Testis (tissue), 3 donors: ENCODE data around the gene HLA-E. TPM values are rescaled to one million over a fixed set of nuclear protein-coding genes. Genes with fewer than 3 reads are reported as not detected.

ENCODE experiments used
- DNase-seq: peaks from one replicate; pipeline ENCODE4 v3.0.0-alpha.2; 2019
- H3K27ac ChIP-seq, 2 donors: fragments of 200-600 bp; sonication (generic); one replicate each; pipeline ENCODE4 v1.5.1; 2019
- H3K27me3 ChIP-seq: fragments of 200-600 bp; sonication (generic); one replicate; pipeline ENCODE4 v1.5.1; 2019
- H3K36me3 ChIP-seq: fragments of 200-600 bp; sonication (generic); one replicate; pipeline ENCODE4 v1.5.1; 2017; ENCODE audit warnings: low read depth; ENCODE audit errors: missing control alignments
- H3K4me1 ChIP-seq: fragments of 200-600 bp; sonication (generic); one replicate; pipeline ENCODE4 v1.5.1; 2019
- H3K4me3 ChIP-seq, 2 donors: fragments of 200-600 bp; sonication (generic); one replicate each; pipeline ENCODE4 v1.5.1; 2017 to 2019
- H3K9me3 ChIP-seq: fragments of 200-600 bp; sonication (generic); one replicate; pipeline ENCODE4 v1.5.1; 2017
- POLR2A ChIP-seq: fragments of 450-650 bp; IDR thresholded peaks from one replicate; pipeline ENCODE4 v1.6.1; 2017; ENCODE audit warnings: antibody characterized with exemption, mild to moderate bottlenecking, moderate library complexity
- WGBS, 2 donors: methylation state at CpG; one replicate each; pipeline ENCODE4 v1.1.5; 2018; 5-methylcytosine and 5-hydroxymethylcytosine counted together
- intact Hi-C: fragments of 100-400 bp; cut with DNase I; formaldehyde crosslinking; loops from one replicate; pipeline ENCODE4 v1.15.1; 2023; ENCODE audit warnings: low total_unique reads
- polyA plus RNA-seq: library from polyadenylated mRNA; stranded (reverse); fragments of 350-450 nt; fragmentation: Illumina TruSeq; extraction: RNeasy Lipid Tissue Mini Kit (QIAGEN cat#74804); gene quantifications from one replicate; pipeline ENCODE4 v1.2.3, GENCODE V29; 2014; ENCODE audit warnings: low read depth, low replicate concordance; ENCODE audit not compliant: insufficient read depth
- total RNA-seq, 2 donors: library from RNA; depleted of rRNA; stranded (reverse); fragments of >200 nt; gene quantifications; one replicate each; pipeline ENCODE4 v1.2.3, GENCODE V29; 2016
- TF ChIP-seq, protein P1 (sequence below), 3 experiments: fragments of 450-650 bp in 2 of 3; fragments of 200-600 bp in 1 of 3; sonication (generic) in 1 of 3; IDR thresholded peaks; one replicate each; pipeline ENCODE4 v1.5.1; 2016 to 2019; ENCODE audit warnings: antibody characterized with exemption in 3 of 3, mild to moderate bottlenecking in 2 of 3, moderate library complexity in 1 of 3

The HLA-E gene
- total and polyA plus RNA-seq, 3 donors from 2014 or later, result 90.2 to 253 (median 145) TPM

DNA sequence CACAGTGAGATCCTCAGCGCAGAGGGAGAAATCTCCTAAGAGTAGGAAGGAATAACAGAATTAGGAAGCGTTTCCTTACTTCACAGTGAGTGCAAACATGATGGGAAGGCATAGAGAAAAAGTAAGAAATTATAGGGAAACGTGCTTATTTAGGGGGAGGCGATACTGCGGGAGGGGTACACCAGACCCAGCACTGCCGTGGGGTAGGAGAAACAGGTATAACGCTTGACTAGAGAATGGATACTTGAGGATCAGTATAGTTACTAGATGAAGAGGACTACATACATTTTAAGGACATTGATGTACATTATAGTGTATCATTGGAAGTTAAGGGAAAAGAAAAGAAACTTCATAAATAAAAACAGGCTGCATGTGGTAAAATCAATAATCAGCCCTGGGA is 26.8 kb upstream of the HLA-E start:
- Histone ChIP-seq H3K4me3 (no peak overlapping the region), H3K9me3 (no peaks in the 10 kb centered on the region), H3K4me1 (peaks cover 11% of the 10 kb centered on the region), H3K36me3 (no peaks in the 10 kb centered on the region), H3K27ac (no peak overlapping the region), H3K27me3 (no peaks in the 10 kb centered on the region)
- WGBS, 2 donors, result 44 to 55% methylated on average over 7 of the region's 7 CpGs
- TF ChIP-seq, protein P1, sequence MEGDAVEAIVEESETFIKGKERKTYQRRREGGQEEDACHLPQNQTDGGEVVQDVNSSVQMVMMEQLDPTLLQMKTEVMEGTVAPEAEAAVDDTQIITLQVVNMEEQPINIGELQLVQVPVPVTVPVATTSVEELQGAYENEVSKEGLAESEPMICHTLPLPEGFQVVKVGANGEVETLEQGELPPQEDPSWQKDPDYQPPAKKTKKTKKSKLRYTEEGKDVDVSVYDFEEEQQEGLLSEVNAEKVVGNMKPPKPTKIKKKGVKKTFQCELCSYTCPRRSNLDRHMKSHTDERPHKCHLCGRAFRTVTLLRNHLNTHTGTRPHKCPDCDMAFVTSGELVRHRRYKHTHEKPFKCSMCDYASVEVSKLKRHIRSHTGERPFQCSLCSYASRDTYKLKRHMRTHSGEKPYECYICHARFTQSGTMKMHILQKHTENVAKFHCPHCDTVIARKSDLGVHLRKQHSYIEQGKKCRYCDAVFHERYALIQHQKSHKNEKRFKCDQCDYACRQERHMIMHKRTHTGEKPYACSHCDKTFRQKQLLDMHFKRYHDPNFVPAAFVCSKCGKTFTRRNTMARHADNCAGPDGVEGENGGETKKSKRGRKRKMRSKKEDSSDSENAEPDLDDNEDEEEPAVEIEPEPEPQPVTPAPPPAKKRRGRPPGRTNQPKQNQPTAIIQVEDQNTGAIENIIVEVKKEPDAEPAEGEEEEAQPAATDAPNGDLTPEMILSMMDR (IDR thresholded peaks at IDR 0.05), result no peak
- no peak for TF ChIP-seq POLR2A
- intact Hi-C loops, result no loop called here
- no peak for DNase-seq

GRCh38 chr6:30463242-30463641 is 26.1 kb upstream of the HLA-E start:
- WGBS, 2 donors, result 33 to 36% methylated on average over 9 of the region's 9 CpGs
- H3K27me3 ChIP-seq, result no peaks in the 10 kb centered on the region
- H3K4me1 ChIP-seq, result peaks cover 11% of the 10 kb centered on the region
- H3K27ac ChIP-seq, result no peak overlapping the region
- intact Hi-C loops, result no loop called here
- TF ChIP-seq, protein P1 (IDR thresholded peaks at IDR 0.05), result no peak
- TF ChIP-seq POLR2A, result no peak
- no peak overlapping the region for H3K4me3 ChIP-seq
- no peaks in the 10 kb centered on the region for H3K36me3 ChIP-seq
- DNase-seq, result no peak
- H3K9me3 ChIP-seq, result no peaks in the 10 kb centered on the region

GRCh38 chr6:30463651-30464618 is 25.4 kb upstream of the HLA-E start:
- Histone ChIP-seq H3K27me3 (no peaks in the 10 kb centered on the region), H3K9me3 (no peaks in the 10 kb centered on the region), H3K4me3 (peak overlapping the region in 1 of 2 donors; percentile 2), H3K4me1 (peaks cover 11% of the 10 kb centered on the region), H3K36me3 (no peaks in the 10 kb centered on the region), H3K27ac (no peak overlapping the region)
- intact Hi-C loops, result no loop called here
- no peak for DNase-seq
- WGBS, 2 donors, result 6 to 7% methylated on average over 35 to 54 of the region's 64 CpGs
- no peak for TF ChIP-seq POLR2A
- TF ChIP-seq, protein P1 (IDR thresholded peaks at IDR 0.05), result no peak

DNA sequence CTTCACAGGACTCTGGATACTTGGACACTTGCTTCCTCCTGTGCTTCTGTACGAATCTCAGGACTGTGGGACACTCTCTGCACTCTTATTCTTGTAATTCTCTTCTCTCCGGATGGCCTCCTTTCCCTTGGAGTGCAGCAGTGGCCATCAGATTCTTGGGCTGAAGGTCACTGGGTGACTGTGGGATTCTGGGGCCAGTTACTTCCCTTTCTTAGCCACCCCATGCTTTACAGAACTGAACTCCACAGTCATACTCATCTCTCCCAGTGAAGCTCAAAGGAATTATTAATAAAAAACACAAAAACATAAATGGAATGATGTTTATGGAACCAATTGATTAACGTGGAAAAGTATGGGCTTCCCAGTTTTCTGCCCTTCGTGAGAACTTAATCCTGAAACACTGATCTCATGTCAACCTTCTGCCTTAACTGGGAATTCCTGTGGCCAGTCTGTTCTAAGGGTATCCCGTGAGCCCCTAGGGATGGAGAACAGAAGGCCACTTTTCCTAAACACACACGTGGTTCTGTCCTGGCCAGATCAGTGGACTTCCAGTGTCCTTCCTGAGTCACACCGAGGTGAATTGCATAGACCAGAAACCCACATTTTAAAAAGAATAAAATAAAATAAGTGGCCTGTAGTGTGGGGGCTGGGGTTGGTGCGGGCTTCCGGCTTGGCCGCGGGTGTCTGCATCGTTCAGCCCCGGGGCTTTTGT is 23.6 kb upstream of the HLA-E start:
- H3K4me3 ChIP-seq, result peak overlapping the region in 1 of 2 donors; percentile 57
- H3K36me3 ChIP-seq, result no peaks in the 10 kb centered on the region
- no peak for TF ChIP-seq POLR2A
- TF ChIP-seq, protein P1 (IDR thresholded peaks at IDR 0.05), result no peak
- H3K4me1 ChIP-seq, result peaks cover 11% of the 10 kb centered on the region
- H3K9me3 ChIP-seq, result no peaks in the 10 kb centered on the region
- WGBS, 2 donors, result 9 to 14% methylated on average over 7 to 13 of the region's 13 CpGs
- no peak for DNase-seq
- intact Hi-C loops, result no loop called here
- no peaks in the 10 kb centered on the region for H3K27me3 ChIP-seq
- no peak overlapping the region for H3K27ac ChIP-seq
